ENCODE results near the gene POLA1.

DNA sequence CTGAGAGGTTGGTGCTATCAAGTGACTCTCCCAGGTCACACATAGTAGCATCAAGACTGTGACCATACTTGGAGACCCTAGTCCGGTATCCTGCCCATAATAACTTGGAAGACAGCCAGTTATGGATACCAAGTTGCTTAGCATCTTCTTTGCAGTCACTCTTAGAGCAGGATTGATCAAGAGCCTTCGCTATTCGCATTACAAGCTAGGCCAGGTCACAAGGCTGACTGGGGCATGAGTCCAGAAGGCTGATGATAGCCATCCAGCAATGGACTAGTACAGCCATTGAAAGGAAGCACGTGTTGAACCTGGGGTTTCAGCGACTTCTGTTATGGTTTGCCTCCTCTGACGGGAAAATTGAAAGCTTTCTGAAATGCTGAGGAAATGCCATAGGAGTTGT, 157.6 kb downstream of the POLA1 start:
- TF ChIP-seq YY1 (IDR thresholded peaks at IDR 0.05; ENCODE audit: insufficient read depth, insufficient read length), result no peak
- no peak for TF ChIP-seq SUZ12 (IDR thresholded peaks at IDR 0.05; ENCODE audit: extremely low read depth, insufficient read depth, insufficient read length)
- TF ChIP-seq ZNF274 (IDR thresholded peaks at IDR 0.05; ENCODE audit: low read depth, low read length), result no peak

All from NT2/D1 (cell line).